Nucleus accumbens (tissue), 56 donors: ENCODE results near the gene APOA4.

Source experiments
- DNase-seq, 56 donors: peaks; one replicate each; lab custom pipeline; 2025; lab: John Stamatoyannopoulos, UW

APOA4 gene

GRCh38 chr11:116787436-116787785 is 35.7 kb downstream of the APOA4 start:
- DNase-seq = peak in 2 of 56 donors; percentile 30 to 53

GRCh38 chr11:116786966-116787365 is 36.1 kb downstream of the APOA4 start:
- DNase-seq = no peak

GRCh38 chr11:116786326-116786725 is 36.8 kb downstream of the APOA4 start:
- no peak for DNase-seq

GRCh38 chr11:116782728-116783127 is 40.4 kb downstream of the APOA4 start:
- no peak for DNase-seq

GRCh38 chr11:116778556-116778955 is 44.5 kb downstream of the APOA4 start:
- DNase-seq = no peak

- no peak for DNase-seq
These were observed 46.0 kb downstream of the APOA4 start for GRCh38 chr11:116777056-116777455.

GRCh38 chr11:116776522-116776984 is 46.6 kb downstream of the APOA4 start:
- DNase-seq = no peak

- no peak for DNase-seq
These were observed 47.1 kb downstream of the APOA4 start for GRCh38 chr11:116775975-116776374.

GRCh38 chr11:116774661-116775060 is 48.4 kb downstream of the APOA4 start:
- no peak for DNase-seq

GRCh38 chr11:116773203-116774097 is 49.7 kb downstream of the APOA4 start:
- DNase-seq = peak in 10 of 56 donors; percentile 56 to 80 (median 74)

- DNase-seq = peak in 55 of 56 donors; percentile 34 to 93 (median 84)
These were observed 50.5 kb downstream of the APOA4 start, which contains the start of gene BUD13 for GRCh38 chr11:116772443-116773202. TSS of gene BUD13 (minus strand) at chr11:116772987. CDS start at chr11:116772964, 23 bp downstream.

GRCh38 chr11:116771935-116772334 is 51.2 kb downstream of the APOA4 start:
- no peak for DNase-seq
